IMR-90 (cell line): ENCODE results near the gene TXNDC12. TPM values are rescaled to one million over a fixed set of nuclear protein-coding genes. Genes with fewer than 3 reads are reported as not detected.
"Not testable (repeated sequence)": the region's sequence is repeated elsewhere in the genome, so short reads cannot be mapped to it uniquely, and the experiment has no call there.

Experiments used
- ATAC-seq: fragments of 200-7000 bp; cut with Tn5 transposase; 2 replicates; pipeline ENCODE4 v1.9.1; 2020; ENCODE audit warnings: low read depth, mild to moderate bottlenecking, moderate library complexity
- BruUV-seq: library from RNA; stranded (reverse); fragments of 400-500 nt; replicated peaks from 2 replicates; lab custom pipeline; 2021; lab: Mats Ljungman, UMichigan
- CTCF ChIA-PET: fragments of 300-600 bp; formaldehyde crosslinking; extraction: SDS; loops from one replicate; lab custom pipeline; 2021; ENCODE audit warnings: antibody characterized with exemption; lab: Yijun Ruan, JAX
- POLR2A ChIA-PET: fragments of 300-600 bp; sonication (Branson Sonifier 250); formaldehyde crosslinking; loops from one replicate; lab custom pipeline; 2022; ENCODE audit warnings: antibody characterized with exemption; ENCODE audit not compliant: unreplicated experiment; lab: Charles Lee
- DNase-seq: peaks from one replicate; pipeline ENCODE4 v3.0.0; 2013
- H2AFZ ChIP-seq: replicated peaks from 2 replicates; pipeline ENCODE3; 2013; ENCODE audit warnings: low read length, mild to moderate bottlenecking; ENCODE audit not compliant: poor library complexity
- H2AK5ac ChIP-seq: 2 replicates; pipeline ENCODE4 v1.6.1; 2013; ENCODE audit warnings: low read depth, low read length, inconsistent platforms
- H2AK9ac ChIP-seq: replicated peaks from 2 replicates; pipeline ENCODE3; 2013; ENCODE audit warnings: mild to moderate bottlenecking, low read depth, low read length, moderate library complexity; ENCODE audit not compliant: poor library complexity
- H2BK120ac ChIP-seq: 2 replicates; pipeline ENCODE4 v1.6.1; 2013; ENCODE audit warnings: low read depth, low read length, inconsistent platforms
- H2BK15ac ChIP-seq: 3 replicates; pipeline ENCODE4 v1.6.1; 2013; ENCODE audit warnings: low read depth, low read length, inconsistent platforms
- H2BK20ac ChIP-seq: 2 replicates; pipeline ENCODE4 v1.6.1; 2013; ENCODE audit warnings: low read depth, mild to moderate bottlenecking, inconsistent platforms, low read length, moderate library complexity
- H2BK5ac ChIP-seq: 2 replicates; pipeline ENCODE4 v1.6.1; 2013; ENCODE audit warnings: mild to moderate bottlenecking, low read depth, low read length, inconsistent platforms; ENCODE audit not compliant: poor library complexity, severe bottlenecking
- H3K14ac ChIP-seq: replicated peaks from 2 replicates; pipeline ENCODE4 v1.6.1; 2013; ENCODE audit warnings: low read depth, low read length, inconsistent platforms
- H3K18ac ChIP-seq: 2 replicates; pipeline ENCODE4 v1.6.1; 2013; ENCODE audit warnings: low read depth, low read length, control low read depth
- H3K23ac ChIP-seq: 2 replicates; pipeline ENCODE4 v1.6.1; 2013; ENCODE audit warnings: low read depth, low read length, inconsistent platforms
- H3K27ac ChIP-seq: 2 replicates; pipeline ENCODE4 v1.5.1; 2013; ENCODE audit warnings: mild to moderate bottlenecking, control low read depth, low read length; ENCODE audit not compliant: insufficient read depth
- H3K27me3 ChIP-seq: 2 replicates; pipeline ENCODE4 v1.6.1; 2013; ENCODE audit warnings: low read length; ENCODE audit not compliant: control insufficient read depth, insufficient read depth
- H3K36me3 ChIP-seq: 2 replicates; pipeline ENCODE4 v1.6.1; 2013; ENCODE audit warnings: low read length, mixed read lengths; ENCODE audit not compliant: control insufficient read depth, insufficient read depth
- H3K4ac ChIP-seq: 2 replicates; pipeline ENCODE4 v1.6.1; 2013; ENCODE audit warnings: low read depth, low read length, inconsistent platforms
- H3K4me1 ChIP-seq: 2 replicates; pipeline ENCODE4 v1.6.1; 2013; ENCODE audit warnings: low read length, mixed read lengths; ENCODE audit not compliant: control insufficient read depth, insufficient read depth
- H3K4me2 ChIP-seq: 2 replicates; pipeline ENCODE4 v1.6.1; 2013; ENCODE audit warnings: low read depth, mild to moderate bottlenecking, control low read depth, low read length, moderate library complexity
- H3K4me3 ChIP-seq: 2 replicates; pipeline ENCODE4 v1.5.1; 2013; ENCODE audit warnings: low read depth, mild to moderate bottlenecking, control low read depth, low read length, moderate library complexity; ENCODE audit not compliant: insufficient read depth
- H3K56ac ChIP-seq: 2 replicates; pipeline ENCODE4 v1.6.1; 2013; ENCODE audit warnings: low read length, inconsistent platforms; ENCODE audit not compliant: insufficient read depth; ENCODE audit errors: extremely low read depth
- H3K79me1 ChIP-seq, 2 experiments: 2 replicates each; pipeline ENCODE4 v1.6.1; 2013; ENCODE audit warnings: low read length in 2 of 2, inconsistent platforms in 1 of 2, low read depth in 1 of 2
- H3K9ac ChIP-seq: 2 replicates; pipeline ENCODE4 v1.6.1; 2013; ENCODE audit warnings: low read depth, low read length, control low read depth
- H3K9me1 ChIP-seq: 2 replicates; pipeline ENCODE4 v1.6.1; 2013; ENCODE audit warnings: low read length, inconsistent platforms; ENCODE audit not compliant: insufficient read depth
- H3K9me3 ChIP-seq: 2 replicates; pipeline ENCODE4 v1.6.1; 2013; ENCODE audit warnings: low read length; ENCODE audit not compliant: control insufficient read depth, insufficient read depth
- H4K20me1 ChIP-seq: 2 replicates; pipeline ENCODE4 v1.6.1; 2013; ENCODE audit warnings: low read length, inconsistent platforms; ENCODE audit not compliant: insufficient read depth
- H4K5ac ChIP-seq: 2 replicates; pipeline ENCODE4 v1.6.1; 2013; ENCODE audit warnings: mild to moderate bottlenecking, low read depth, low read length, control low read depth
- H4K8ac ChIP-seq, 2 experiments: 2 replicates each; pipeline ENCODE4 v1.6.1; 2013; ENCODE audit warnings: low read depth in 2 of 2, low read length in 2 of 2, control low read depth in 1 of 2, inconsistent platforms in 1 of 2
- H4K91ac ChIP-seq: 2 replicates; pipeline ENCODE4 v1.6.1; 2013; ENCODE audit warnings: low read depth, low read length, inconsistent platforms; ENCODE audit not compliant: insufficient read depth
- MAFK ChIP-seq: IDR thresholded peaks from 2 replicates; pipeline ENCODE4 v1.6.1; 2012; ENCODE audit warnings: low read depth, low read length, improper control_type of control experiment
- RAD21 ChIP-seq: IDR thresholded peaks from 2 replicates; pipeline ENCODE4 v1.6.1; 2012; ENCODE audit warnings: low read length, improper control_type of control experiment
- WGBS, 2 experiments: methylation state at CpG; one replicate each; pipeline versions ENCODE4 v1.1.5 to v1.1.7; 2013; ENCODE audit warnings: missing lambda C conversion rate in 2 of 2; ENCODE audit not compliant: insufficient read length in 1 of 2; ENCODE audit errors: extremely low coverage in 2 of 2; 5-methylcytosine and 5-hydroxymethylcytosine counted together
- dilution Hi-C: fragments of 300-500 bp; cut with HindIII; formaldehyde crosslinking; loops from one replicate; pipeline ENCODE4 v1.14.3; 2018; ENCODE audit warnings: low sequenced_read_pairs; ENCODE audit not compliant: unreplicated experiment
- in situ Hi-C: fragments of 300-500 bp; cut with MboI; formaldehyde crosslinking; loops from 3 replicates; pipeline ENCODE4 v1.14.3; 2019; ENCODE audit warnings: low sequenced_read_pairs, inconsistent platforms, mixed read lengths
- intact Hi-C: fragments of 100-400 bp; cut with micrococcal nuclease; formaldehyde crosslinking; loops from 2 replicates; pipeline ENCODE4 v1.10.0; 2022
- polyA plus RNA-seq, 3 experiments: library from polyadenylated mRNA; depleted of rRNA; stranded (reverse); fragments of >200 nt; gene quantifications; 2 replicates each; pipeline ENCODE4 v1.2.3, GENCODE V29; 2012; ENCODE audit warnings: low replicate concordance in 1 of 3
- total RNA-seq: library from RNA; depleted of rRNA; stranded (reverse); fragments of >200 nt; gene quantifications from 2 replicates; pipeline ENCODE4 v1.2.3, GENCODE V29; 2012
- TF ChIP-seq, protein P1 (sequence below): fragments of 150-350 bp; IDR thresholded peaks from 2 replicates; pipeline ENCODE4 v1.6.1; 2016; ENCODE audit warnings: low read depth, mild to moderate bottlenecking, low read length, moderate library complexity, borderline replicate concordance

TXNDC12 gene
- total and polyA plus RNA-seq, 2 of the 4 experiments (the other 2 are of a cell fraction), result 24.4 to 29.9 TPM

GRCh38 chr1:52080014-52080415 is 25.0 kb upstream of the TXNDC12 start:
- ChIA-PET CTCF (interaction anchor here (1.0 kb wide), 1 partner anchor 10 kb away, joined by 3 read pairs; no protein-coding TSS in a partner anchor), POLR2A (no interaction called here)
- Histone ChIP-seq H3K9ac (no peak overlapping the region), H3K27me3 (no peaks in the 10 kb centered on the region), H4K91ac (no peak overlapping the region), H4K20me1 (peaks cover 12% of the 10 kb centered on the region; the same call in 1 of the 2 replicates), H2AK9ac (no peak overlapping the region), H3K4me2 (no peak overlapping the region), H3K4me3 (no peak overlapping the region), H3K27ac (no peak overlapping the region), H2BK5ac (no peak overlapping the region), H3K56ac (no peak overlapping the region), H4K8ac (no peak overlapping the region), H2AK5ac (no peak overlapping the region), H4K5ac (no peak overlapping the region), H3K14ac (no peak overlapping the region), H2BK20ac (no peak overlapping the region), H3K23ac (no peak overlapping the region), H3K9me1 (peaks cover 5% of the 10 kb centered on the region), H3K18ac (no peak overlapping the region), H3K4ac (no peak overlapping the region), H2AFZ (no peak overlapping the region), H2BK15ac (no peak overlapping the region), H2BK120ac (no peak overlapping the region), H3K79me1 (peaks cover 37 to 49% of the 10 kb centered on the region in 2 experiments; a peak in 3 of 4 replicates), H3K36me3 (peaks cover 10% of the 10 kb centered on the region), H3K4me1 (no peaks in the 10 kb centered on the region), H3K9me3 (no peaks in the 10 kb centered on the region)
- in situ Hi-C loops, result no loop called here
- dilution Hi-C loops, result no loop called here
- intact Hi-C loops, result no loop called here
- no CpG with 5 or more reads among the region's 3 CpGs for WGBS, 2 experiments
- DNase-seq, result no peak
- ATAC-seq, result no peak
- TF ChIP-seq, protein P1, sequence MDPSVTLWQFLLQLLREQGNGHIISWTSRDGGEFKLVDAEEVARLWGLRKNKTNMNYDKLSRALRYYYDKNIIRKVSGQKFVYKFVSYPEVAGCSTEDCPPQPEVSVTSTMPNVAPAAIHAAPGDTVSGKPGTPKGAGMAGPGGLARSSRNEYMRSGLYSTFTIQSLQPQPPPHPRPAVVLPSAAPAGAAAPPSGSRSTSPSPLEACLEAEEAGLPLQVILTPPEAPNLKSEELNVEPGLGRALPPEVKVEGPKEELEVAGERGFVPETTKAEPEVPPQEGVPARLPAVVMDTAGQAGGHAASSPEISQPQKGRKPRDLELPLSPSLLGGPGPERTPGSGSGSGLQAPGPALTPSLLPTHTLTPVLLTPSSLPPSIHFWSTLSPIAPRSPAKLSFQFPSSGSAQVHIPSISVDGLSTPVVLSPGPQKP, result no peak
- TF ChIP-seq RAD21, result no peak
- TF ChIP-seq MAFK, result no peak
- BruUV-seq, result no TSS peak

- BruUV-seq, ATAC-seq, H2BK120ac ChIP-seq, H3K27ac ChIP-seq, H4K5ac ChIP-seq, in situ Hi-C loops, intact Hi-C loops, H3K14ac ChIP-seq, H2BK20ac ChIP-seq, H3K23ac ChIP-seq, H3K4me3 ChIP-seq, H3K4me2 ChIP-seq, H3K9ac ChIP-seq, H4K8ac ChIP-seq, H4K20me1 ChIP-seq, H4K91ac ChIP-seq, CTCF ChIA-PET, H3K18ac ChIP-seq, H3K9me3 ChIP-seq, POLR2A ChIA-PET, H3K4me1 ChIP-seq, H2BK15ac ChIP-seq, H3K56ac ChIP-seq, dilution Hi-C loops, H2AK5ac ChIP-seq, H3K9me1 ChIP-seq, H2AK9ac ChIP-seq, H3K27me3 ChIP-seq, H2BK5ac ChIP-seq, DNase-seq, H2AFZ ChIP-seq, H3K4ac ChIP-seq: not testable (repeated sequence)
- peaks cover 12% of the 10 kb centered on the region for H3K36me3 ChIP-seq
- peaks cover 28 to 47% of the 10 kb centered on the region in 2 experiments; a peak in 3 of 4 replicates for H3K79me1 ChIP-seq
- WGBS, 2 experiments, result no CpG with 5 or more reads among the region's 6 CpGs
Observed at GRCh38 chr1:52077277-52077676, 22.3 kb upstream of the TXNDC12 start.
